Activated T-cell treated with anti-CD3 and anti-CD28 coated beads, Interleukin-2, amount 50 U/mL, for 4 hours (primary cell): ENCODE data around the gene NR1D1. TPM values are rescaled to one million over a fixed set of nuclear protein-coding genes. Genes with fewer than 3 reads are reported as not detected.

Experiments used
- ATAC-seq, 2 donors: fragments of 200-7000 bp; cut with Tn5 transposase; one replicate each; pipeline ENCODE4 v1.10.0; 2021
- DNase-seq: peaks from one replicate; pipeline ENCODE4 v3.0.0-alpha.2; 2020
- H3K27me3 Mint-ChIP-seq: one replicate; pipeline ENCODE4 v1.8.0; 2021; ENCODE audit warnings: low read depth, mixed read lengths
- H3K36me3 Mint-ChIP-seq: one replicate; pipeline ENCODE4 v1.8.0; 2022; ENCODE audit warnings: mixed read lengths; ENCODE audit not compliant: insufficient read depth
- H3K4me1 Mint-ChIP-seq: one replicate; pipeline ENCODE4 v1.8.0; 2021; ENCODE audit warnings: low read depth, mixed read lengths
- H3K4me3 Mint-ChIP-seq: one replicate; pipeline ENCODE4 v1.8.0; 2021; ENCODE audit warnings: mild to moderate bottlenecking, moderate library complexity, mixed read lengths
- H3K9me3 Mint-ChIP-seq: one replicate; pipeline ENCODE4 v1.8.0; 2021; ENCODE audit warnings: mixed read lengths
- total RNA-seq, 3 donors: library from RNA; stranded (reverse); gene quantifications; one replicate each; pipeline ENCODE4 v1.2.1, GENCODE V29; 2021

NR1D1 gene
- total RNA-seq, 3 donors from 2014 or later: 12.6 to 16.0 (median 13.7) TPM

- ATAC-seq: peak; percentile 80 to 89
- no peaks in the 10 kb centered on the region for H3K27me3 Mint-ChIP-seq
- peaks cover 7% of the 10 kb centered on the region for H3K36me3 Mint-ChIP-seq
- no peaks in the 10 kb centered on the region for H3K9me3 Mint-ChIP-seq
- peaks cover 5% of the 10 kb centered on the region for H3K4me1 Mint-ChIP-seq
- DNase-seq: peak; percentile 62
- no peak overlapping the region for H3K4me3 Mint-ChIP-seq
Observed at GRCh38 chr17:40086150-40087044, 14.0 kb downstream of the NR1D1 start.

- H3K9me3 Mint-ChIP-seq: no peaks in the 10 kb centered on the region
- DNase-seq (no peak), ATAC-seq (no peak)
- peaks cover 10% of the 10 kb centered on the region for H3K36me3 Mint-ChIP-seq
- peaks cover 5% of the 10 kb centered on the region for H3K4me1 Mint-ChIP-seq
- no peaks in the 10 kb centered on the region for H3K27me3 Mint-ChIP-seq
- H3K4me3 Mint-ChIP-seq: no peak overlapping the region
Observed at GRCh38 chr17:40084477-40084876, 15.9 kb downstream of the NR1D1 start.

GRCh38 chr17:40079545-40079944 is 20.8 kb downstream of the NR1D1 start:
- Mint-ChIP-seq H3K9me3 (no peaks in the 10 kb centered on the region), H3K4me1 (peaks cover 20% of the 10 kb centered on the region), H3K27me3 (no peaks in the 10 kb centered on the region), H3K4me3 (no peak overlapping the region), H3K36me3 (peaks cover 8% of the 10 kb centered on the region)
- DNase-seq: no peak
- no peak for ATAC-seq

GRCh38 chr17:40076591-40076990 is 23.8 kb downstream of the NR1D1 start:
- ATAC-seq: no peak
- Mint-ChIP-seq H3K36me3 (peaks cover 8% of the 10 kb centered on the region), H3K4me3 (no peak overlapping the region), H3K9me3 (no peaks in the 10 kb centered on the region), H3K4me1 (peaks cover 28% of the 10 kb centered on the region), H3K27me3 (no peaks in the 10 kb centered on the region)
- no peak for DNase-seq

GRCh38 chr17:40075942-40076498 is 24.4 kb downstream of the NR1D1 start:
- Mint-ChIP-seq H3K36me3 (peaks cover 6% of the 10 kb centered on the region), H3K4me1 (peaks cover 33% of the 10 kb centered on the region), H3K9me3 (no peaks in the 10 kb centered on the region), H3K4me3 (no peak overlapping the region), H3K27me3 (no peaks in the 10 kb centered on the region)
- no peak for DNase-seq
- no peak for ATAC-seq

GRCh38 chr17:40075201-40075941 is 25.0 kb downstream of the NR1D1 start:
- Mint-ChIP-seq H3K36me3 (peaks cover 4% of the 10 kb centered on the region), H3K4me3 (no peak overlapping the region), H3K27me3 (no peaks in the 10 kb centered on the region), H3K9me3 (no peaks in the 10 kb centered on the region), H3K4me1 (peaks cover 39% of the 10 kb centered on the region)
- DNase-seq: peak; percentile 71
- ATAC-seq: peak; percentile 85 to 86

GRCh38 chr17:40074871-40075200 is 25.6 kb downstream of the NR1D1 start:
- DNase-seq (no peak), ATAC-seq (no peak)
- no peaks in the 10 kb centered on the region for H3K27me3 Mint-ChIP-seq
- peaks cover 45% of the 10 kb centered on the region for H3K4me1 Mint-ChIP-seq
- no peaks in the 10 kb centered on the region for H3K9me3 Mint-ChIP-seq
- no peak overlapping the region for H3K4me3 Mint-ChIP-seq
- H3K36me3 Mint-ChIP-seq: peaks cover 4% of the 10 kb centered on the region

- DNase-seq: no peak
- Mint-ChIP-seq H3K27me3 (no peaks in the 10 kb centered on the region), H3K4me1 (peaks cover 52% of the 10 kb centered on the region), H3K9me3 (no peaks in the 10 kb centered on the region), H3K36me3 (peaks cover 4% of the 10 kb centered on the region), H3K4me3 (no peak overlapping the region)
- ATAC-seq: no peak
Observed at GRCh38 chr17:40074175-40074512, 26.2 kb downstream of the NR1D1 start.

GRCh38 chr17:40073454-40074174 is 26.8 kb downstream of the NR1D1 start:
- H3K4me1 Mint-ChIP-seq: peaks cover 57% of the 10 kb centered on the region
- peaks cover 4% of the 10 kb centered on the region for H3K36me3 Mint-ChIP-seq

GRCh38 chr17:40072735-40073346 is 27.5 kb downstream of the NR1D1 start:
- no peak for DNase-seq
- Mint-ChIP-seq H3K4me1 (peaks cover 63% of the 10 kb centered on the region), H3K4me3 (no peak overlapping the region), H3K36me3 (peaks cover 2% of the 10 kb centered on the region), H3K27me3 (no peaks in the 10 kb centered on the region), H3K9me3 (no peaks in the 10 kb centered on the region)
- ATAC-seq: no peak

More at GRCh38 chr17:40073454-40074174, 26.8 kb downstream of the NR1D1 start:
- DNase-seq (no peak), ATAC-seq (no peak)
- H3K4me3 Mint-ChIP-seq: no peak overlapping the region
- no peaks in the 10 kb centered on the region for H3K9me3 Mint-ChIP-seq
- H3K27me3 Mint-ChIP-seq: no peaks in the 10 kb centered on the region

GRCh38 chr17:40072040-40072734 is 28.2 kb downstream of the NR1D1 start:
- Mint-ChIP-seq H3K9me3 (no peaks in the 10 kb centered on the region), H3K36me3 (no peaks in the 10 kb centered on the region), H3K27me3 (no peaks in the 10 kb centered on the region), H3K4me1 (peaks cover 69% of the 10 kb centered on the region), H3K4me3 (no peak overlapping the region)
- ATAC-seq (no peak), DNase-seq (no peak)

- ATAC-seq (no peak), DNase-seq (no peak)
- Mint-ChIP-seq H3K9me3 (no peaks in the 10 kb centered on the region), H3K27me3 (no peaks in the 10 kb centered on the region), H3K4me3 (no peak overlapping the region), H3K4me1 (peaks cover 75% of the 10 kb centered on the region), H3K36me3 (no peaks in the 10 kb centered on the region)
Observed at GRCh38 chr17:40071313-40072039, 28.9 kb downstream of the NR1D1 start.

GRCh38 chr17:40070709-40071312 is 29.6 kb downstream of the NR1D1 start:
- DNase-seq (no peak), ATAC-seq (no peak)
- H3K4me1 Mint-ChIP-seq: peaks cover 73% of the 10 kb centered on the region
- no peaks in the 10 kb centered on the region for H3K36me3 Mint-ChIP-seq
- H3K27me3 Mint-ChIP-seq: no peaks in the 10 kb centered on the region
- no peak overlapping the region for H3K4me3 Mint-ChIP-seq
- H3K9me3 Mint-ChIP-seq: no peaks in the 10 kb centered on the region
